ENCODE measurements around the gene ADARB1.

ADARB1 gene

GRCh38 chr21:45199201-45199600 lies 124.8 kb downstream of the ADARB1 start:
- no peak for TF ChIP-seq CTCF (conservative IDR thresholded peaks at IDR 0.05)
- H3K27ac ChIP-seq, result no peak overlapping the region

GRCh38 chr21:45200031-45200430 lies 125.7 kb downstream of the ADARB1 start:
- no peak for TF ChIP-seq CTCF (conservative IDR thresholded peaks at IDR 0.05)

GRCh38 chr21:45200581-45201296 lies 126.4 kb downstream of the ADARB1 start:
- no peak overlapping the region for H3K27ac ChIP-seq
- no peak for TF ChIP-seq CTCF (conservative IDR thresholded peaks at IDR 0.05)

More at GRCh38 chr21:45200031-45200430, 125.7 kb downstream of the ADARB1 start:
- H3K27ac ChIP-seq, result no peak overlapping the region

- no peak overlapping the region for H3K27ac ChIP-seq
- no peak for TF ChIP-seq CTCF (conservative IDR thresholded peaks at IDR 0.05)
These were observed 128.0 kb downstream of the ADARB1 start for GRCh38 chr21:45202344-45202743.

GRCh38 chr21:45202889-45203288 lies 128.5 kb downstream of the ADARB1 start:
- TF ChIP-seq CTCF (conservative IDR thresholded peaks at IDR 0.05), result no peak
- H3K27ac ChIP-seq, result no peak overlapping the region

GRCh38 chr21:45203983-45204382 lies 129.6 kb downstream of the ADARB1 start:
- no peak overlapping the region for H3K27ac ChIP-seq
- no peak for TF ChIP-seq CTCF (conservative IDR thresholded peaks at IDR 0.05)

- TF ChIP-seq CTCF (conservative IDR thresholded peaks at IDR 0.05), result no peak
- H3K27ac ChIP-seq, result no peak overlapping the region
These were observed 130.0 kb downstream of the ADARB1 start for GRCh38 chr21:45204395-45204794.

Data from VCaP (cell line).